ENCODE data around the gene NETO2. TPM values are rescaled to one million over a fixed set of nuclear protein-coding genes. Genes with fewer than 3 reads are reported as not detected.

NETO2 gene
- total RNA-seq, 1 donor from 2014 or later: 6.2 TPM

DNA sequence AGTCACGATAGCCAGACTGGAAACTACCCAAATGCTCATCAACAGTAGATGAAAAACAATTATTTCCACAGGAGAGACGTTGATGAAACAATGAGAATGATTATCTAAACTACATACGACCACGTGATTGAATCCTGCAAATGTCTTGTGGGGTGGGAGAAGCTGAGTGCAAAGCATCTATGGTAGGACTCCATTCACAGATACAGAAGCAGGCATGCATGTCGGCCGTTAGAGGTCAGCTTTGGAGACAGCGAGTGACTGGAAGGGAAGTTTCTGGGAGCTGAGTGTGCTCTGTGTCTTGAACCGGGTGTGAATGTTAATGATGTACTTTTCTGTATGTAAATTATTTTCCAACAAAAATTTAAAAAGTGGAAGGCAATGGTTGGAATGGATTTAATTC is 98.7 kb downstream of the NETO2 start:
- peaks cover 6% of the 10 kb centered on the region for H3K27me3 Mint-ChIP-seq (ENCODE audit: low read depth)
- peaks cover 11% of the 10 kb centered on the region for H3K4me1 Mint-ChIP-seq (ENCODE audit: low read depth)
- no peaks in the 10 kb centered on the region for H3K36me3 Mint-ChIP-seq (ENCODE audit: low read depth)
- no peaks in the 10 kb centered on the region for H3K9me3 Mint-ChIP-seq
- DNase-seq (ENCODE audit: low spot score): no peak
- no peak overlapping the region for H3K27ac Mint-ChIP-seq
- no peak overlapping the region for H3K4me3 Mint-ChIP-seq (ENCODE audit: low read depth)
- intact Hi-C loops (cut with micrococcal nuclease): no loop called here

DNA sequence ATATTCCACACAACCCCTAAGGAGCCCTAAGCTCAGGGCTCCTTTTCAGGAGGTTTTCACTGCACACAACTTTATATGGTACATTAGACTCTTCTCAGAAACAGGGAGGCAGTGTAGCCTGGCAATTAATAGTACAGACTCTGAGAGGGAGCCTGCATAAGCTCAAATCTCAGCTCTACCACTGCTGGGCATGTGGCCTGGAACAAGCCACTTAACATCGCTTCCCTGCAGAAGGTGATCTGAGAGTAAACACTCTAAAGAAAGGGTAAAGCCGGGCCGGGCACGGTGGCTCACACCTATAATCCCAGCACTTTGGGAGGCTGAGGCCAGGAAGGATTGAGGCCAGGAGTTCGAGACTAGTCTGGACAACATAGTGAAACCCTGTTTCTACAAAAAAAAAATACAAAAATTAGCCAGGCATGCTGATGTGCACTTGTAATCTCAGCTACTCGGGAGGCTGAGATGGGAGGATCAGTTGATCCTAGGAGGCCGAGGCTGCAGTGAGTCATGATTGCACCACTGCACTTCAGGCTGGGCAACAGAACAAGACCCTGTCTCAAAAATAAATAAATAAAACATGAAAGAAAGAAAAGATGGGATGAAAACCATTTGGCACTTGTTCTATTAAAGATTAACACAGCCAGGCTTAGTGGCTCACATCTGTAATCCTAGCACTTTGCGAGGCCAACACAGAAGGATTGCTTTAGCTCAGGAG is 99.6 kb downstream of the NETO2 start:
- H3K4me3 Mint-ChIP-seq (ENCODE audit: low read depth): no peak overlapping the region
- no peak for DNase-seq (ENCODE audit: low spot score)
- H3K36me3 Mint-ChIP-seq (ENCODE audit: low read depth): no peaks in the 10 kb centered on the region
- no peak overlapping the region for H3K27ac Mint-ChIP-seq
- intact Hi-C loops (cut with micrococcal nuclease): no loop called here
- H3K9me3 Mint-ChIP-seq: no peaks in the 10 kb centered on the region
- peaks cover 13% of the 10 kb centered on the region for H3K27me3 Mint-ChIP-seq (ENCODE audit: low read depth)
- H3K4me1 Mint-ChIP-seq (ENCODE audit: low read depth): peaks cover 11% of the 10 kb centered on the region

DNA sequence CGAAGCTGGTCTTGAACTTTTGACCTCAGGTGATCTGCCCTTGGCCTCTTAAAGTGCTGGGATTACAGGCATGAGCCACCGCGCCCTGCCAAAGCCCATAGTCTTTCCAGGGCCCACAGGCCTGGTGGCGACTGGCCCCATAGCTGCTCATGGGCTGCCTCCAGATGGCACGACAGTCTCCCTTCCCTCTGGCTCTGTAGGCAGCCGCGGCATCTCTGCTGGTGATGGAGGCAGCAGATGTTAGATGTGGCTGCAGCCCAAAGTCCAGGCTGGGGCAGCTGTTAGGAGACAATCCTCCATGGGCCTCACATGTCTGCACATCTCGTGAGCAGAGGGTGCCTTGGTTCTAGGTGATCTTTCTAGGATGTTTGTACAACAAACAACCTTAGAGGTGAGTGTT is 100.5 kb downstream of the NETO2 start:
- no peak overlapping the region for H3K27ac Mint-ChIP-seq
- peaks cover 16% of the 10 kb centered on the region for H3K27me3 Mint-ChIP-seq (ENCODE audit: low read depth)
- no peak for DNase-seq (ENCODE audit: low spot score)
- no peak overlapping the region for H3K4me3 Mint-ChIP-seq (ENCODE audit: low read depth)
- peaks cover 12% of the 10 kb centered on the region for H3K4me1 Mint-ChIP-seq (ENCODE audit: low read depth)
- no peaks in the 10 kb centered on the region for H3K9me3 Mint-ChIP-seq
- intact Hi-C loops (cut with micrococcal nuclease): no loop called here
- H3K36me3 Mint-ChIP-seq (ENCODE audit: low read depth): no peaks in the 10 kb centered on the region

DNA sequence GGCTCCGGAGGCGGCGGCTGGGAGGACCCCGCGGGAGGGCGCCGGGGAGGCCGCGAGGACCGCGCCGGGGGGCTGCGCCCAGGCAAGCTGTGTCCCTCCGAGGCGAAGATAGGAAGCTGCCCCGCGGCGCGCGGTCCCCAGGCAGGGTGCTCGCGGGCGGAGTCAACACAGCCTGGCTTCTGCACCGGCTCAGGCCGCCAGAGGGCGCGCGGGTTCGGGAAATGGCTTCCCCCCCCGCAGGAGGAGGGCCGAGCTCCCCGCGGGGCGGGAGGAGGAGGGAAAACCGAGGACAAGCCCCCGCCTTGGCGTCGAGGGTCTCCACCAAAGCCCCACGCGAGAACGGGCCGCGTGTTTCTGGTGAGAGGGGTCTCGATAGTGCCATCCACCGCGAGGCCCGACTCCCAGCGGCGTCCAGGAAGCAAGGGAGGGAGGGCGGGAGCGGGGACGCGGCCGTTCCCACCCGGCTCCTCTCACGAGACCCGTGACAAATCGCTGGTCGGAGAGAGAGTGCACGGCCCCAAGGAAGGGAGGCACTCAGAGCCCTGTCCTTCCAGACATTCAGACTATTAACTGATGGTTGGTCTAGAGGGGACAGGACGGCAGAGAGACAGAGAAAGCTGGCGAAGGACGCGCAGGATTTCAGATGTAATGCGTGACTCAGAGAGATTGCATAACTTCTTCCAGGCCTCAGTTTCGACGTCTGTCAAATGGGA is 105.8 kb downstream of the NETO2 start:
- peaks cover 34% of the 10 kb centered on the region for H3K27me3 Mint-ChIP-seq (ENCODE audit: low read depth)
- no peaks in the 10 kb centered on the region for H3K9me3 Mint-ChIP-seq
- DNase-seq (ENCODE audit: low spot score): peak; percentile 82
- H3K4me3 Mint-ChIP-seq (ENCODE audit: low read depth): peak overlapping the region; percentile 47
- intact Hi-C loops (cut with micrococcal nuclease): loop anchor here (1.0 to 5.0 kb wide), 5 partner anchors 63 to 1127 kb away; partner anchors contain the start of genes ITFG1, NETO2 and PHKB
- H3K4me1 Mint-ChIP-seq (ENCODE audit: low read depth): peaks cover 4% of the 10 kb centered on the region
- no peak overlapping the region for H3K27ac Mint-ChIP-seq
- no peaks in the 10 kb centered on the region for H3K36me3 Mint-ChIP-seq (ENCODE audit: low read depth)

DNA sequence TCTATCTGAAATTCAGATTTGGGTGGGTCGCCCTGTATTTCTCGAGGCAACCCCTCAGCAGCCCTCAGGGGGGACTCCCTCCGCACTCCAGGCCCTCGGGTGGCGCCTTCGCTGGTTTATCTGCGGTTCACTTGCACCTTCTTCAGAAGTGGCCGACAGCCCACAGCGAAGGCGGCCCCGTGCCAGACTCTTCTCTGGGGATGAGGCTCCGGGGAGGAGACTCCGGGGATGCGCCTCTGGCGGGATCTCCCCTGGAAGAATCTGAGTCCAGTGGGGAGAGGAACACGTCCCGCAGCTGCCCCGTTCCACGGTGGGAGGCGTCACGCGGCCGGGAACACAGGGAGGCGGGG is 106.4 kb downstream of the NETO2 start:
- Mint-ChIP-seq H3K4me1 (ENCODE audit: low read depth) (peaks cover 3% of the 10 kb centered on the region), H3K27me3 (ENCODE audit: low read depth) (peaks cover 32% of the 10 kb centered on the region), H3K27ac (no peak overlapping the region), H3K36me3 (ENCODE audit: low read depth) (no peaks in the 10 kb centered on the region), H3K4me3 (ENCODE audit: low read depth) (peak overlapping the region; percentile 74), H3K9me3 (no peaks in the 10 kb centered on the region)
- no peak for DNase-seq (ENCODE audit: low spot score)
- intact Hi-C loops (cut with micrococcal nuclease): loop anchor here (1.0 to 5.0 kb wide), 4 partner anchors 63 to 1020 kb away; partner anchors contain the start of genes ITFG1, NETO2 and PHKB

DNA sequence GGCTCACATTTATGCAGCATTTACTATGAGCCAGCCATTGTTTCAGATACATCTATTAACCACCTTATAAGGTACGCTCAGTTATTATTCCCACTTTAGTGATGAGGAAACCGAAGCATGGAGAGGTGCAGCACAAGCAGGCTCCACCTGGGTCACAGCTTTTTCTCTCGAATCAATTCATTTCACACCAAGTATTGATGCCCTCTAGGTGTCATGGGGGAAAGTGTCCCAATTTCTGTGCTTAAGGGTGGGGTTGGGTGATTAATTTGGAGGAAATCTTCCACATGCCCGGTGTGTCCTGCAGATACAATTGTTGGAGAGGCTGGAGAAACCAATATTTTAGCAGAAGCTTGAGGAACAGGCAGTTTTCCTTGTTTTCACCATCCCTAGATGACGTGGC is 107.5 kb downstream of the NETO2 start:
- peaks cover 3% of the 10 kb centered on the region for H3K4me1 Mint-ChIP-seq (ENCODE audit: low read depth)
- peaks cover 32% of the 10 kb centered on the region for H3K27me3 Mint-ChIP-seq (ENCODE audit: low read depth)
- no peak overlapping the region for H3K27ac Mint-ChIP-seq
- H3K9me3 Mint-ChIP-seq: no peaks in the 10 kb centered on the region
- intact Hi-C loops (cut with micrococcal nuclease): loop anchor here (2.0 to 5.0 kb wide), 2 partner anchors 61 to 1021 kb away; no protein-coding TSS in a partner anchor
- DNase-seq (ENCODE audit: low spot score): no peak
- H3K36me3 Mint-ChIP-seq (ENCODE audit: low read depth): no peaks in the 10 kb centered on the region
- H3K4me3 Mint-ChIP-seq (ENCODE audit: low read depth): peak overlapping the region; percentile 69

DNA sequence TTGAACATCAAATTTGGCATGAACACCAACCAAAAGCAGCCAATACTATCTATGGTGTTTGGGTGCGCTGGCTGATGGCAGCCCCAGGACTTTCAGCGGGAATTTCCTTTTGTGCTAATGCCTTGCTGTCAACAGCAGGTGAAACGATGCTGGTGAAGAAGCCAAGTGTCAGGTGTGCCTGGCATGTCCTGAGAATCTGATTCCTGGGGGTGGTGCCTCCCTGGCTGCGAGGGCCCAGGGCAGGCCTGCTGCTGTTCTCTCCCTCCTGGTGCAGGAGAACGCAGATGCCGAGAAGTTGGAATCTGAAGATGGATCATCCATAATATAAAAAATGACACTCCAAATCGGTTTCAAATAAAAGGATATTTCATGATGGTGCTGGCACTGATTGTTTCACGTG is 108.3 kb downstream of the NETO2 start:
- DNase-seq (ENCODE audit: low spot score): no peak
- Mint-ChIP-seq H3K9me3 (no peaks in the 10 kb centered on the region), H3K4me1 (ENCODE audit: low read depth) (peaks cover 3% of the 10 kb centered on the region), H3K27ac (no peak overlapping the region), H3K36me3 (ENCODE audit: low read depth) (no peaks in the 10 kb centered on the region), H3K4me3 (ENCODE audit: low read depth) (no peak overlapping the region), H3K27me3 (ENCODE audit: low read depth) (peaks cover 31% of the 10 kb centered on the region)
- intact Hi-C loops (cut with micrococcal nuclease): loop anchor here (5.0 kb wide), 1 partner anchor 1022 kb away; no protein-coding TSS in a partner anchor

DNA sequence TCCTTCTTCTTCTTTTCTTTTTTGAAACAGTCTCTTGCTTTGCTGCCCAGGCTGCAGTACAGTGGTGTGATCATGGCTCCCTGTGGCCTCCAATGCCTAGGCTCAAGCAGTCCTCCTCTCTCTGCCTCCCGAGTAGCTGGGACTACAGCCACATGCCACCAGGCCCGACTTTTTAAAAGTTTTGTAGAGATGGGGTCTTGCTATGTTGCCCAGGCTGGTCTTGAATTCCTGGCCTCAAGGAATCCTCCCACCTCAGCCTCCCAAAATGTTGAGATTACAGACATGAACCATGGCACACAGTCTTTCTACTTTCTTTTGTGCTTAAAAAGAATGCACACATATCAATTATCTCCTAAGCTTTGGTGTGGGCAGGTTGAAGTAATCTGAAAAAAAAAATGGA is 109.3 kb downstream of the NETO2 start:
- no peaks in the 10 kb centered on the region for H3K36me3 Mint-ChIP-seq (ENCODE audit: low read depth)
- no peaks in the 10 kb centered on the region for H3K9me3 Mint-ChIP-seq
- H3K27me3 Mint-ChIP-seq (ENCODE audit: low read depth): peaks cover 26% of the 10 kb centered on the region
- H3K4me1 Mint-ChIP-seq (ENCODE audit: low read depth): peaks cover 3% of the 10 kb centered on the region
- intact Hi-C loops (cut with micrococcal nuclease): no loop called here
- no peak overlapping the region for H3K27ac Mint-ChIP-seq
- DNase-seq (ENCODE audit: low spot score): no peak
- H3K4me3 Mint-ChIP-seq (ENCODE audit: low read depth): no peak overlapping the region

DNA sequence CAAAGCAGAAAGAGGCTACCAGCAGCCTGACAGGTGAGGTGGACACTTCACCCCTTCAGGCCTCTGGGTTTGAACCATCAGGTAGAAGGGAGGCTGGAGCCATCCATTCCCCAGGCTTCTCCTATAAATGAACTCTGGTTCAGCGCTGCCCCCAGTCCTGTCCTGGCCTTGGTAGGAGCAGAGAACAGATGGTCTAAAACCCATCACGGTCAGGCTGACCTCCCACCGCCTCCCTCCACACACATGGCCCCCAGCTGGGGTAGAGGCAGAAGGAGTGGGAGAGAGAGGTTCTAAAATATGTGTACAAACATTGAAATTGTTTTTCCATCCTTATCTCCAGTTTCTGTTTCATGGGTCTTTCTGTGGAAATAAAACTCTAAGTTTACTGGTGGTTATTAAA is 110.6 kb downstream of the NETO2 start:
- Mint-ChIP-seq H3K27ac (no peak overlapping the region), H3K9me3 (no peaks in the 10 kb centered on the region), H3K4me3 (ENCODE audit: low read depth) (no peak overlapping the region), H3K36me3 (ENCODE audit: low read depth) (no peaks in the 10 kb centered on the region), H3K27me3 (ENCODE audit: low read depth) (peaks cover 20% of the 10 kb centered on the region), H3K4me1 (ENCODE audit: low read depth) (peaks cover under 1% of the 10 kb centered on the region)
- no peak for DNase-seq (ENCODE audit: low spot score)
- intact Hi-C loops (cut with micrococcal nuclease): no loop called here

DNA sequence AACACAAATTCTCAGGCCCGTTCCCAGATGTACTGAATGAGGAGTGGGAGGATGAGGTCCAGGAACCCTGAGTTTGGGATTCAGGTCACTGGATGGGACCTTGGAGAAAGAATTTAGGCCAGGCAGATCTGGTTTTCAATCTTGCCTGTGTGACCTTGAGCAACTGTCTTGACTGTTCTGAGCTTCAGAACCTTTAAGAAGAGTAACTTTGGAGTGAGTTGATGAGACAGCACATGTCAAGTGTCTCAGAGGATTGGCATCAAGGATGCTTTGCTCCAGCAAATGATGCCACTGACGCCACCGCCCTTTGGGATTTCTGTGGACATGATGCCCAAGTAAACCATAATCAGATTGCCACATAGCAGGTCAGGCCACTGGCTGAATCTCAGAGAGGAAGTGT is 114.0 kb downstream of the NETO2 start:
- Mint-ChIP-seq H3K9me3 (no peaks in the 10 kb centered on the region), H3K27ac (no peak overlapping the region), H3K4me3 (ENCODE audit: low read depth) (no peak overlapping the region), H3K27me3 (ENCODE audit: low read depth) (no peaks in the 10 kb centered on the region), H3K4me1 (ENCODE audit: low read depth) (no peaks in the 10 kb centered on the region), H3K36me3 (ENCODE audit: low read depth) (no peaks in the 10 kb centered on the region)
- intact Hi-C loops (cut with micrococcal nuclease): no loop called here
- DNase-seq (ENCODE audit: low spot score): no peak

DNA sequence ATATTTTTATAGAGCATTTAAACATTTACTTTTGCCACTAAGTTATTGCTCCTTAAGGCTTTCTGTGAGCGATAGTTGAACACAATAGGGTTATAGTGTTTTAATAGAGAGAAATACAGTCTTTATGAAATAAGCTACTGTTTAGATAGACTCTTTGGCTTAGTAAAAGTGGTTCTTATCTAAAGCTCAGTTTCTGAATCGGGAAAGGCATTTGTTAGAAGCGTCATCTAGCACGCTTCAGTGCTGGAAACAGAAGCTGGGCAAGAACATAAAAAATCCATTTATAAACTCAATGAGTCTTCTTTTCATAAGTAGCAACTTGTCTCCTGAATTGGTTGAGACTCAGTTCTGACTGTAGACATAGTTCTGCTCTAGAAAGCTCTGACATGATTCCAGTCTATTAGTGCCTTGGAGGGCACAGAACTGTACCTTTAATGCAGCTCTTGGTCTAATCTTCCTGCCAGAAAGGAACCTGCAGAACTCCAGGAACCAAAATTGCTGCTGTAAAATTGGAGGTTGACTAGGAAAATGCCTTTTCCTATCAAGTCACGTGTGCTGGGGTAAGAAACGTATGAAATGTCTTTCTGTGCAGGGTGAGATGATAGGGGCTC is 114.9 kb downstream of the NETO2 start:
- no peak for DNase-seq (ENCODE audit: low spot score)

More for the DNA sequence above, 114.9 kb downstream of the NETO2 start:
- no peaks in the 10 kb centered on the region for H3K9me3 Mint-ChIP-seq
- intact Hi-C loops (cut with micrococcal nuclease): no loop called here
- H3K4me3 Mint-ChIP-seq (ENCODE audit: low read depth): no peak overlapping the region
- H3K27ac Mint-ChIP-seq: no peak overlapping the region
- H3K27me3 Mint-ChIP-seq (ENCODE audit: low read depth): no peaks in the 10 kb centered on the region
- no peaks in the 10 kb centered on the region for H3K4me1 Mint-ChIP-seq (ENCODE audit: low read depth)
- no peaks in the 10 kb centered on the region for H3K36me3 Mint-ChIP-seq (ENCODE audit: low read depth)

Data from activated T-helper 2 cell treated with anti-CD3 and anti-CD28 coated beads, Interferon-gamma antibody, Interleukin-2, Interleukin-4, amounts not matched to agents 10 μg/mL and 5 μg/mL and 100 μg/mL, durations not matched to agents 14 hours and 24 hours and 36 hours (primary cell).